HCT116 (cell line): ENCODE data around the gene MS4A8. TPM values are rescaled to one million over a fixed set of nuclear protein-coding genes. Genes with fewer than 3 reads are reported as not detected.

ENCODE experiments used
- ATAC-seq: fragments of 200-7000 bp; cut with Tn5 transposase; 2 replicates; pipeline ENCODE4 v1.9.1; 2020; ENCODE audit warnings: mild to moderate bottlenecking, moderate library complexity
- BruUV-seq: library from RNA; stranded (reverse); fragments of 400-500 nt; replicated peaks from 2 replicates; lab custom pipeline; 2021; lab: Mats Ljungman, UMichigan
- CTCF ChIA-PET: fragments of 300-600 bp; sonication (Branson Sonifier 250); formaldehyde crosslinking; loops from one replicate; lab custom pipeline; 2021; ENCODE audit warnings: antibody characterized with exemption; lab: Charles Lee
- POLR2A ChIA-PET: fragments of 300-600, 350-600 bp; sonication (Branson Sonifier 250); formaldehyde crosslinking; loops from one replicate; lab custom pipeline; 2021; ENCODE audit warnings: antibody characterized with exemption; lab: Charles Lee
- RAD21 ChIA-PET, 2 experiments: fragments of 300-600 bp; sonication (Branson Sonifier 250); formaldehyde crosslinking; loops; one replicate each; lab custom pipeline; 2023; ENCODE audit warnings: low total read pairs in 2 of 2; ENCODE audit not compliant: uncharacterized antibody in 2 of 2, unreplicated experiment in 2 of 2, low non-redundant PET in 1 of 2; lab: Charles Lee
- DNase-seq: peaks from one replicate; pipeline ENCODE4 v3.0.0-alpha.2; 2010; ENCODE audit warnings: low read depth, low spot score
- H2AFZ ChIP-seq: fragments of 200-600 bp; shearing (Covaris generic), sonication (generic); 2 replicates; pipeline ENCODE4 v1.6.1; 2017; ENCODE audit warnings: low read depth, mixed run types, mixed read lengths, antibody characterized with exemption, low read length; ENCODE audit not compliant: poor library complexity, severe bottlenecking
- H3K27ac ChIP-seq: 2 replicates; pipeline ENCODE4 v1.5.1; 2012; ENCODE audit warnings: low read depth, low read length
- H3K27me3 ChIP-seq: fragments of 200-600 bp; sonication (generic); 2 replicates; pipeline ENCODE4 v1.6.1; 2016; ENCODE audit warnings: mixed run types, low read length, mixed read lengths; ENCODE audit not compliant: insufficient read depth
- H3K36me3 ChIP-seq, 2 experiments: fragments of 200-500 bp in 1 of 2; fragments of 200-600 bp in 1 of 2; sonication (Bioruptor generic) in 1 of 2; sonication (generic) in 1 of 2; 2 replicates each; pipeline versions ENCODE4 v1.5.1 to v1.6.1; 2014 to 2016; ENCODE audit warnings: low read length in 2 of 2, inconsistent platforms in 1 of 2, mixed read lengths in 1 of 2, mixed run types in 1 of 2; ENCODE audit not compliant: insufficient read depth in 2 of 2, control insufficient read depth in 1 of 2
- H3K4me1 ChIP-seq, 2 experiments: fragments of 200-600 bp in 1 of 2; sonication (generic) in 1 of 2; 2 replicates each; pipeline versions ENCODE4 v1.5.1 to v1.6.1; 2012 to 2017; ENCODE audit warnings: low read length in 2 of 2, inconsistent platforms in 1 of 2, mild to moderate bottlenecking in 1 of 2, mixed read lengths in 1 of 2, mixed run types in 1 of 2, moderate library complexity in 1 of 2; ENCODE audit not compliant: insufficient read depth in 2 of 2, control insufficient read depth in 1 of 2
- H3K4me2 ChIP-seq: fragments of 200-600 bp; sonication (generic); 2 replicates; pipeline ENCODE4 v1.6.1; 2017; ENCODE audit warnings: mixed run types, low read length, mixed read lengths
- H3K4me3 ChIP-seq, 2 experiments: fragments of 200-600 bp in 1 of 2; sonication (generic) in 1 of 2; replicated peaks in 1 of 2; 2 replicates each; pipeline ENCODE4 v1.5.1; 2011 to 2016; ENCODE audit warnings: low read length in 2 of 2, control low read depth in 1 of 2, low read depth in 1 of 2, mild to moderate bottlenecking in 1 of 2, mixed read lengths in 1 of 2, mixed run types in 1 of 2
- H3K79me2 ChIP-seq: fragments of 200-600 bp; sonication (generic); 2 replicates; pipeline ENCODE4 v1.6.1; 2017; ENCODE audit warnings: mild to moderate bottlenecking, mixed run types, low read length, moderate library complexity, mixed read lengths; ENCODE audit not compliant: insufficient read depth
- H3K9ac ChIP-seq: fragments of 200-600 bp; sonication (generic); 2 replicates; pipeline ENCODE4 v1.6.1; 2016; ENCODE audit warnings: low read length, mixed read lengths
- H3K9me2 ChIP-seq: fragments of 200-600 bp; sonication (generic), shearing (Covaris generic); 2 replicates; pipeline ENCODE4 v1.6.1; 2017; ENCODE audit warnings: mixed run types, mild to moderate bottlenecking, moderate library complexity; ENCODE audit not compliant: insufficient read depth
- H3K9me3 ChIP-seq, 2 experiments: fragments of 200-500 bp in 1 of 2; fragments of 200-600 bp in 1 of 2; sonication (Bioruptor generic) in 1 of 2; sonication (generic) in 1 of 2; 2 replicates each; pipeline ENCODE4 v1.6.1; 2014 to 2017; ENCODE audit warnings: low read length in 2 of 2, mixed read lengths in 2 of 2, inconsistent platforms in 1 of 2, low read depth in 1 of 2, mild to moderate bottlenecking in 1 of 2, mixed run types in 1 of 2, moderate library complexity in 1 of 2; ENCODE audit not compliant: control insufficient read depth in 1 of 2, insufficient read depth in 1 of 2
- H4K20me1 ChIP-seq: fragments of 200-600 bp; sonication (generic), shearing (Covaris generic); 2 replicates; pipeline ENCODE4 v1.6.1; 2017; ENCODE audit warnings: mixed run types, mild to moderate bottlenecking, moderate library complexity; ENCODE audit not compliant: insufficient read depth
- CBX3 ChIP-seq: IDR thresholded peaks from 2 replicates; pipeline ENCODE4 v1.6.1; 2012; ENCODE audit warnings: low read depth
- ELF1 ChIP-seq: IDR thresholded peaks from 2 replicates; pipeline ENCODE4 v1.6.1; 2012; ENCODE audit warnings: low read depth, borderline replicate concordance
- FOSL1 ChIP-seq: IDR thresholded peaks from 2 replicates; pipeline ENCODE4 v1.6.1; 2012; ENCODE audit warnings: low read depth
- JUND ChIP-seq: IDR thresholded peaks from 2 replicates; pipeline ENCODE4 v1.6.1; 2012
- POLR2A ChIP-seq: IDR thresholded peaks from 2 replicates; pipeline ENCODE4 v1.7.0; 2011; ENCODE audit warnings: borderline replicate concordance; ENCODE audit not compliant: insufficient read depth, insufficient read length; ENCODE audit errors: extremely low read depth
- SRF ChIP-seq: IDR thresholded peaks from 2 replicates; pipeline ENCODE4 v1.6.1; 2012; ENCODE audit warnings: low read depth
- YY1 ChIP-seq: IDR thresholded peaks from 2 replicates; pipeline ENCODE4 v1.6.1; 2011; ENCODE audit warnings: low read length, low read depth, moderate library complexity, mild to moderate bottlenecking; ENCODE audit not compliant: insufficient replicate concordance; ENCODE audit errors: extremely low read depth
- ZFX ChIP-seq: fragments of 450-650 bp; IDR thresholded peaks from 2 replicates; pipeline ENCODE4 v1.6.1; 2017
- ZNF274 ChIP-seq: fragments of 200-500 bp; sonication (Bioruptor generic); IDR thresholded peaks from 2 replicates; pipeline ENCODE4 v1.6.1; 2014; ENCODE audit warnings: mild to moderate bottlenecking, low read depth, low read length, inconsistent platforms
- intact Hi-C: fragments of 100-400 bp; cut with micrococcal nuclease; formaldehyde crosslinking; loops from 2 replicates; pipeline ENCODE4 v1.10.0; 2022
- total RNA-seq: library from RNA; stranded (reverse); gene quantifications from one replicate; pipeline ENCODE4 v1.2.1, GENCODE V29; 2021; ENCODE audit not compliant: unreplicated experiment
- TF ChIP-seq, protein P1 (sequence below): IDR thresholded peaks from 2 replicates; pipeline ENCODE4 v1.6.1; 2012
- TF ChIP-seq, protein P2 (sequence below): IDR thresholded peaks from 2 replicates; pipeline ENCODE4 v1.6.1; 2011; ENCODE audit warnings: mild to moderate bottlenecking, low read length, moderate library complexity; ENCODE audit not compliant: insufficient replicate concordance; ENCODE audit errors: extremely low read depth
- TF ChIP-seq, protein P3 (sequence below): IDR thresholded peaks from 2 replicates; pipeline ENCODE4 v1.6.1; 2012; ENCODE audit warnings: low read depth
- TF ChIP-seq, protein P4 (sequence below): IDR thresholded peaks from 2 replicates; pipeline ENCODE4 v1.6.1; 2012

Gene MS4A8
- total RNA-seq, 1 experiment from 2014 or later, result 0.17 TPM

DNA sequence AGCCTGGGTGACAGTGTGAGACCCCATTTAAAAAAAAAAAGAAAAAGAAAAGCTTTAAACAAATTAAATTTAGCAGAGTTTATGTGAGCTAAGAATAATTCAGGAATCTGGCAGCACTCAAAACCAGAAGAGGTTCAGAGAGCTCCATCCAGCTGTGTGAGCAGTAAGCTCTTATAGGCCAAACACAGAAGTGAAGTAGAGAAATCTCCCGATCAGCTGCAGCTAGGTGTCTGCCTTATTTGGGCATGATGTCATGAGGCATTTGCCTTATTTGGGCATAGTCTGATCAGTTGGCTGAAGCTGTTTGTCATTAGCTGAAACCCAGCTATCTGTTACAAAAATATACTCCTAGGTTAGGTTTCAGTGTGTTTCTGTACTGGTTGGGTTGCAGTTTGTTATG is 65.5 kb downstream of the MS4A8 start:
- Histone ChIP-seq H3K4me1 (peaks cover 8 to 10% of the 10 kb centered on the region in 2 experiments; a peak in 2 of 4 replicates), H3K79me2 (no peaks in the 10 kb centered on the region), H3K9me2 (no peaks in the 10 kb centered on the region), H3K4me2 (no peak overlapping the region), H3K27me3 (no peaks in the 10 kb centered on the region), H3K9me3 (no peaks in the 10 kb centered on the region), H3K4me3 (no peak overlapping the region), H2AFZ (no peak overlapping the region), H4K20me1 (no peaks in the 10 kb centered on the region), H3K9ac (no peak overlapping the region), H3K27ac (no peak overlapping the region), H3K36me3 (no peaks in the 10 kb centered on the region)
- peak; percentile 97 for TF ChIP-seq SRF
- no peak for TF ChIP-seq CBX3
- no peak for TF ChIP-seq POLR2A
- TF ChIP-seq ELF1, result no peak
- POLR2A ChIA-PET, result no interaction called here
- CTCF ChIA-PET, result interaction anchor here (1.1 to 4.3 kb wide), 4 partner anchors 8 to 401 kb away, joined by 6 to 31 read pairs (median 17); partner anchors contain the start of gene MS4A15
- RAD21 ChIA-PET, result no interaction called here
- intact Hi-C loops, result no loop called here
- DNase-seq, result no peak
- no TSS peak for BruUV-seq
- ATAC-seq, result no peak

DNA sequence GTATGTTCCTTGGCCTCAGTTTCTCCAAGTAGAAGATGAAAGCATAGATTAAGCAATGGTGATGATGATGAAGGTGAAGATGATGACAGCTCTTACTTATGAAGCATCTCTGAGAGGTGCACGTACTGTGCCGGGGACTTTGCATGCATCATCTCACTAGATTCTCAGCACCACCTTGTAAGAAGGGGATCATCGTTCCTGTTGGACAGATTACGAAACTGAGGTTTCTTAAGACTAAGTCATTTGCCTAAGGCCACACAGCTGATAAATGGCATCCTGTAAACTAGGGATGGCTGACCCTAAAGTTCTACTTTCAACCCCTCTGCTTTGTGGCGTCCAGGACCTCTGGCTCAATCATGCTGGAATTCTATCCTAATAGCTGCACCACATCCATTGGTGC is 65.9 kb downstream of the MS4A8 start:
- Histone ChIP-seq H3K27ac (no peak overlapping the region), H3K27me3 (no peaks in the 10 kb centered on the region), H4K20me1 (no peaks in the 10 kb centered on the region), H3K9ac (no peak overlapping the region), H3K4me3 (no peak overlapping the region), H3K4me2 (no peak overlapping the region), H3K9me3 (no peaks in the 10 kb centered on the region), H2AFZ (no peak overlapping the region), H3K9me2 (no peaks in the 10 kb centered on the region), H3K4me1 (peaks cover 8 to 10% of the 10 kb centered on the region in 2 experiments; a peak in 2 of 4 replicates), H3K79me2 (no peaks in the 10 kb centered on the region), H3K36me3 (no peaks in the 10 kb centered on the region)
- POLR2A ChIA-PET, result no interaction called here
- no peak for DNase-seq
- intact Hi-C loops, result no loop called here
- no peak for ATAC-seq
- TF ChIP-seq, protein P1, sequence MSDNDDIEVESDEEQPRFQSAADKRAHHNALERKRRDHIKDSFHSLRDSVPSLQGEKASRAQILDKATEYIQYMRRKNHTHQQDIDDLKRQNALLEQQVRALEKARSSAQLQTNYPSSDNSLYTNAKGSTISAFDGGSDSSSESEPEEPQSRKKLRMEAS, result no peak
- TF ChIP-seq, protein P2, sequence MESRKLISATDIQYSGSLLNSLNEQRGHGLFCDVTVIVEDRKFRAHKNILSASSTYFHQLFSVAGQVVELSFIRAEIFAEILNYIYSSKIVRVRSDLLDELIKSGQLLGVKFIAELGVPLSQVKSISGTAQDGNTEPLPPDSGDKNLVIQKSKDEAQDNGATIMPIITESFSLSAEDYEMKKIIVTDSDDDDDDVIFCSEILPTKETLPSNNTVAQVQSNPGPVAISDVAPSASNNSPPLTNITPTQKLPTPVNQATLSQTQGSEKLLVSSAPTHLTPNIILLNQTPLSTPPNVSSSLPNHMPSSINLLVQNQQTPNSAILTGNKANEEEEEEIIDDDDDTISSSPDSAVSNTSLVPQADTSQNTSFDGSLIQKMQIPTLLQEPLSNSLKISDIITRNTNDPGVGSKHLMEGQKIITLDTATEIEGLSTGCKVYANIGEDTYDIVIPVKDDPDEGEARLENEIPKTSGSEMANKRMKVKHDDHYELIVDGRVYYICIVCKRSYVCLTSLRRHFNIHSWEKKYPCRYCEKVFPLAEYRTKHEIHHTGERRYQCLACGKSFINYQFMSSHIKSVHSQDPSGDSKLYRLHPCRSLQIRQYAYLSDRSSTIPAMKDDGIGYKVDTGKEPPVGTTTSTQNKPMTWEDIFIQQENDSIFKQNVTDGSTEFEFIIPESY, result no peak
- TF ChIP-seq, protein P3, sequence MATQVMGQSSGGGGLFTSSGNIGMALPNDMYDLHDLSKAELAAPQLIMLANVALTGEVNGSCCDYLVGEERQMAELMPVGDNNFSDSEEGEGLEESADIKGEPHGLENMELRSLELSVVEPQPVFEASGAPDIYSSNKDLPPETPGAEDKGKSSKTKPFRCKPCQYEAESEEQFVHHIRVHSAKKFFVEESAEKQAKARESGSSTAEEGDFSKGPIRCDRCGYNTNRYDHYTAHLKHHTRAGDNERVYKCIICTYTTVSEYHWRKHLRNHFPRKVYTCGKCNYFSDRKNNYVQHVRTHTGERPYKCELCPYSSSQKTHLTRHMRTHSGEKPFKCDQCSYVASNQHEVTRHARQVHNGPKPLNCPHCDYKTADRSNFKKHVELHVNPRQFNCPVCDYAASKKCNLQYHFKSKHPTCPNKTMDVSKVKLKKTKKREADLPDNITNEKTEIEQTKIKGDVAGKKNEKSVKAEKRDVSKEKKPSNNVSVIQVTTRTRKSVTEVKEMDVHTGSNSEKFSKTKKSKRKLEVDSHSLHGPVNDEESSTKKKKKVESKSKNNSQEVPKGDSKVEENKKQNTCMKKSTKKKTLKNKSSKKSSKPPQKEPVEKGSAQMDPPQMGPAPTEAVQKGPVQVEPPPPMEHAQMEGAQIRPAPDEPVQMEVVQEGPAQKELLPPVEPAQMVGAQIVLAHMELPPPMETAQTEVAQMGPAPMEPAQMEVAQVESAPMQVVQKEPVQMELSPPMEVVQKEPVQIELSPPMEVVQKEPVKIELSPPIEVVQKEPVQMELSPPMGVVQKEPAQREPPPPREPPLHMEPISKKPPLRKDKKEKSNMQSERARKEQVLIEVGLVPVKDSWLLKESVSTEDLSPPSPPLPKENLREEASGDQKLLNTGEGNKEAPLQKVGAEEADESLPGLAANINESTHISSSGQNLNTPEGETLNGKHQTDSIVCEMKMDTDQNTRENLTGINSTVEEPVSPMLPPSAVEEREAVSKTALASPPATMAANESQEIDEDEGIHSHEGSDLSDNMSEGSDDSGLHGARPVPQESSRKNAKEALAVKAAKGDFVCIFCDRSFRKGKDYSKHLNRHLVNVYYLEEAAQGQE, result no peak
- TF ChIP-seq ZNF274 (no peak), YY1 (no peak), JUND (no peak), FOSL1 (no peak), POLR2A (no peak), ZFX (no peak), ELF1 (no peak)
- TF ChIP-seq, protein P4, sequence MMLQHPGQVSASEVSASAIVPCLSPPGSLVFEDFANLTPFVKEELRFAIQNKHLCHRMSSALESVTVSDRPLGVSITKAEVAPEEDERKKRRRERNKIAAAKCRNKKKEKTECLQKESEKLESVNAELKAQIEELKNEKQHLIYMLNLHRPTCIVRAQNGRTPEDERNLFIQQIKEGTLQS, result no peak
- RAD21 ChIA-PET, result no interaction called here
- no TSS peak for BruUV-seq
- CTCF ChIA-PET, result interaction anchor here (1.1 to 4.3 kb wide), 3 partner anchors 9 to 402 kb away, joined by 6 to 31 read pairs (median 8); partner anchors contain the start of gene MS4A15
